Measurements from ENCODE around the gene CSNK1G2.

The CSNK1G2 gene

DNA sequence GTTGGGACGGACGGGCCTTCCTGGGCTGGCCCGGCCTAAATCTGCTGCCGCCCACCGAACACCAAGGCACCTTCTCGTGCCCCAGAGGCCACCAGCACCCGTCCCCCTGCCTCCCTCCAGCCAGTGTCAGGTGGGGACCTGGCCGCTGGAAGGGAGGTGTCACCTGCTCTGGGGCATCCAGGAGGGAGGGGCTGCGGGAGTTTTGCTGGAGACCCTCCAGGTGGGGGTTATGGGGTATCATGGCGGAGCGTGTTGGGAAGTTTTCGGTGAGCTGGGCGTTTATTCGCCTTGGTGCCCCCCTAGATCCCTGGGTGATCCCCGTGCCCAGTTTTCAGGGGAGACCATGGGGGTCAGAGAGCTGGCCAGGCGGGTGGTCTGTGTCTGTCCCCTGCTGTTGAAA, 9.7 kb downstream of the CSNK1G2 start:
- H3K4me3 ChIP-seq (ENCODE audit: low read depth in 1 of 5, low read length in 5 of 5), result no peak overlapping the region
- H3K36me3 ChIP-seq (ENCODE audit: control insufficient read depth in 5 of 5, insufficient read depth in 5 of 5, low read length in 5 of 5), result peaks cover 0 to 26% (median 4%) of the 10 kb centered on the region in 5 donors
- H3K4me1 ChIP-seq (ENCODE audit: control insufficient read depth in 5 of 5, insufficient read depth in 5 of 5, low read length in 5 of 5), result peaks cover 2 to 18% (median 5%) of the 10 kb centered on the region in 5 donors
- no peaks in the 10 kb centered on the region for H3K9me3 ChIP-seq (ENCODE audit: control insufficient read depth in 5 of 5, low read length in 5 of 5)
- no peak overlapping the region for H3K9ac ChIP-seq (ENCODE audit: low read length in 5 of 5)
- no peaks in the 10 kb centered on the region for H3K27me3 ChIP-seq (ENCODE audit: control insufficient read depth in 5 of 5, insufficient read depth in 4 of 5, low read length in 5 of 5)
- no peak overlapping the region for H3K27ac ChIP-seq (ENCODE audit: low read depth, low read length)

DNA sequence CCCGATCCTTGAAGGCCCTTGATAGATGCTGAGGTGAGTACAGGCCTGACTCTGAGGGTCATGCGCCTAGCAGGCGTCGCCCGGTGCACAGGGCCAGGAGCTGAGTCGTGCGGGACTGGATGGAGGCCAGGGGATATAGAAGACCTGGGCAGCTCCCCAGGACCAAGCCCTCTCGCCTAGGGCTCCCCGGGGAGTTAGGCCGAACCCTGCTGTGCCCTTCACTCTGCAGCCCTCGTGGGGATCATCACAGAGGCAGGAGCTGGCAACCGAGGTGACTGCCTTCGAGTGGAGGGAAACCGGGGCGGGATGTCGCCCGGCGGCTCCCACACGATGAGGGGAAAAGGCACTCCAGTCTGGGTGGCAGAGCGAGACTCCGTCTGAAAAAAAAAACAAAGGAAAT, 11.7 kb downstream of the CSNK1G2 start:
- H3K36me3 ChIP-seq (ENCODE audit: control insufficient read depth in 5 of 5, insufficient read depth in 5 of 5, low read length in 5 of 5), result peaks cover 0 to 23% (median 4%) of the 10 kb centered on the region in 5 donors
- H3K27ac ChIP-seq (ENCODE audit: low read depth, low read length), result no peak overlapping the region
- no peaks in the 10 kb centered on the region for H3K9me3 ChIP-seq (ENCODE audit: control insufficient read depth in 5 of 5, low read length in 5 of 5)
- no peak overlapping the region for H3K4me3 ChIP-seq (ENCODE audit: low read depth in 1 of 5, low read length in 5 of 5)
- no peaks in the 10 kb centered on the region for H3K27me3 ChIP-seq (ENCODE audit: control insufficient read depth in 5 of 5, insufficient read depth in 4 of 5, low read length in 5 of 5)
- H3K9ac ChIP-seq (ENCODE audit: low read length in 5 of 5), result no peak overlapping the region
- peaks cover 2 to 24% (median 14%) of the 10 kb centered on the region in 5 donors for H3K4me1 ChIP-seq (ENCODE audit: control insufficient read depth in 5 of 5, insufficient read depth in 5 of 5, low read length in 5 of 5)

DNA sequence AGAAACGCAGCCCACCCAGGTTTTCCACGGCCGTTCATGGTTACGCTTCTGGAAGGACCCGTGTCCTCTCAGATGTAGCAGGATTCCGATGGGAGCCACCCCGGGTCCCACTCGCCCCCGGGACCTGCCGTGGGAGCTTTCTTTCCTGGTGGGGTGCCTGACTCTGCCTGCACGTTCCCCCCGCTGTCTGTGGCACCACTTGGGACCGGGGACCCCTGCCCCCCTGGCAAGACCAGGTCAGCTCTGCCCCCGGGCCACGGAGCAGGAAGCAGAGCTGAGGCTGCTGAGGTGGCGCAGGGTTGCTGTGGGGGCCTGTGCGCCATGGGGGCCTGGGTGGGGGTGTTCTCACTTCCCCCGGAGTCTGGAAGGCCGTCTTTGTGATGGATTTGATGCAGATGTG, 12.1 kb downstream of the CSNK1G2 start:
- no peak overlapping the region for H3K9ac ChIP-seq (ENCODE audit: low read length in 5 of 5)
- peaks cover 2 to 22% (median 14%) of the 10 kb centered on the region in 5 donors for H3K4me1 ChIP-seq (ENCODE audit: control insufficient read depth in 5 of 5, insufficient read depth in 5 of 5, low read length in 5 of 5)
- H3K36me3 ChIP-seq (ENCODE audit: control insufficient read depth in 5 of 5, insufficient read depth in 5 of 5, low read length in 5 of 5), result peaks cover 0 to 23% (median 4%) of the 10 kb centered on the region in 5 donors
- H3K27me3 ChIP-seq (ENCODE audit: control insufficient read depth in 5 of 5, insufficient read depth in 4 of 5, low read length in 5 of 5), result no peaks in the 10 kb centered on the region
- no peaks in the 10 kb centered on the region for H3K9me3 ChIP-seq (ENCODE audit: control insufficient read depth in 5 of 5, low read length in 5 of 5)
- no peak overlapping the region for H3K27ac ChIP-seq (ENCODE audit: low read depth, low read length)
- H3K4me3 ChIP-seq (ENCODE audit: low read depth in 1 of 5, low read length in 5 of 5), result no peak overlapping the region

DNA sequence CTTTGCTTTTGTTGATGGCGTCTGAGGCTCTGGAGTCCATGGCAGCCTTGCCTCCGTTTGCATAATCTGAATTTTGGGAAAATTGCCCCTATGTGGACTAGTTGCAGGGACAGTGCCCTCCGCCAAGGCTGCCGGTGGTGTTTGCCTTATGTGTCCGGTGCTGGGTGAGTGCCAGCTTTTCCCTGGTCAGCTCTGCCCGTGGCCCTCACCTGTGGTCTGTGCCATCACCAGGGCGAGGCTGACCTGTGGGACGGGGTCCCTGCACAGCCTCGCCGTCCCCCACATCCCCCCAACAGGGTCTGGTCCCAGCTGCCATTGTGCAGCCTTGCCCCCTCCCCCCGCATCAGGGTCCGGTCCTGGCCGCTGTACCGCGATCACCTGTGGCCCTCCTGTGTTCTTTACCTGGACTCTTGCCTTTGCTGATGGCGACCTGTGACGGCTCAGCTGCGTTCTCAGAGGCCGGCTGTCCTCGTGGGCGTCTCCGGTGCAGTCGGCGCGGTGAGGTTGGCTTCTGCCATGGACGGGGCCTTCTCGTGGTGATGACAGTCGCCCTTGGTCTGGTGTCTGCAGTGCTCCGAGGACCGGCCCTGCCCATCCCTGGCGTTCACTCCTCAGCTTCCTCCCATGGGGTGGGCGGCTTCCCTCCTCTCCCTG, 12.6 kb downstream of the CSNK1G2 start:
- Histone ChIP-seq H3K27me3 (ENCODE audit: control insufficient read depth in 5 of 5, insufficient read depth in 4 of 5, low read length in 5 of 5) (no peaks in the 10 kb centered on the region), H3K4me1 (ENCODE audit: control insufficient read depth in 5 of 5, insufficient read depth in 5 of 5, low read length in 5 of 5) (peaks cover 2 to 22% (median 14%) of the 10 kb centered on the region in 5 donors), H3K36me3 (ENCODE audit: control insufficient read depth in 5 of 5, insufficient read depth in 5 of 5, low read length in 5 of 5) (peaks cover 0 to 23% (median 4%) of the 10 kb centered on the region in 5 donors), H3K9me3 (ENCODE audit: control insufficient read depth in 5 of 5, low read length in 5 of 5) (no peaks in the 10 kb centered on the region), H3K9ac (ENCODE audit: low read length in 5 of 5) (no peak overlapping the region), H3K4me3 (ENCODE audit: low read depth in 1 of 5, low read length in 5 of 5) (no peak overlapping the region), H3K27ac (ENCODE audit: low read depth, low read length) (no peak overlapping the region)

DNA sequence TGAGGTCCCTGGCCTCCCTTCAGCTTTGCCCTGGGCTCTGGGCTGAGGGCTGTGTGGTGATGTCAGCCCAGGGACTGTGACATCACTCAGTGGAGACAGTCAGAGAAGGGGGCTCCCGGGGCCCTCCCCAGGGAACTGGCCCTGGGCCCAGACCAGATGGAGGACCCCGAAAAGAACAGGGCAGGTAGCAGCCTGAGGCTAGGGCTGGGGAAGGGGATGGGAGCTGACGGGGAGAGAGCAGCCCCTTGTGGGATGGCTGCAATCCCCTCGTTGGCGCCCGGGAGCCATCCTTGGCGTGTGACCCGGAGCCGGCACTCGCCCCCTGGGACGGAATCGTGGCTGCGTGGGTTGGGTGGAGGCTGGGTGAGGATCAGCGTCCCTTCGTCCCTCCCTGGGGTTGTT, 13.6 kb downstream of the CSNK1G2 start:
- Histone ChIP-seq H3K9ac (ENCODE audit: low read length in 5 of 5) (no peak overlapping the region), H3K27ac (ENCODE audit: low read depth, low read length) (no peak overlapping the region)

DNA sequence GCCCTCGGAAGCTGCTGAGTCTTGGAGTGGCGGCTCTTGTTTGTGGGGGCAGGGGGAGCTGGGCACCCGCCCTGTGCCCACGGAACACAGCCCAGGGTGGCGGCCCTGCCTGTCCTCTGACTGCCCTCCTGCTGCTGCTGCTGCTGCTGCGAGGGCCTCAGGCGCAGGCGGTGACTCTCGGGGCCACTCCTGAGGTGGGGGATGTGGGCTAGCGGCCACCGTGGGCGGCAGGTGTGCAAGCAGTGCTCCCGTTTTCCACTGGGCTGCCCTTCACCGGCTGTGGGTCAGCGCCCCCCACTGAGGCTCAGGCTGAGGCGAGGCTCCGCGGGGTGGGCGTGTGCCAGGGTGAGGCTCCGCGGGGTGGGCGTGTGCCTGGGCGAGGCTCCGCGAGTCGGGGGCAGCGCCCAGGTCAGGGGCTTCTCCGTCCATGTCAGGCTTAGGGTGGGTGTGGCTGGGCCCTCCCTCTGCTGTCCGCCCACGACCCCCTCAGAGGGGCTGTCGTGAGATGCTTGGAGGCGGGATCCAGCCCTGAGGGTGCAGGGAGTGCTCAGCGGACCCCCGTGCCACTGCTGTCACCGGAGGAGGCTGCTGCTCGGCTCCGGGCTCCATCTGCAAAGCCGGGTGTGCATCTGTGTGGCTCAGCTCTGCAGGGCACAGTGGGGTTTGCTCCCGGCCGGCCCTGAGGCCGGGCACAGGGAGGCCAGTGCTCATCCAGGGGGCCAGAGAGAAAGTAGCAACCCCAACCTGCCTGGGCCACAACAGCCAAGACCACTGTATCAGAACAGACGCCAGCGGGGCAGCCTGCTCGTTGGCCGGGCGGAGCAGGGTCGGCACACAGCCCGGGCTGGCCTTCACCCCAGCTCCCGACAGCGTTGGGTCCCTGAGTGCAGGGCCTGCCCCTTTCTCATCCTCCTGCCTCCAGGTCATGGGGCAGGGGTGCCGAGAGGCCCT, 14.5 kb downstream of the CSNK1G2 start:
- Histone ChIP-seq H3K27ac (ENCODE audit: low read depth, low read length) (no peak overlapping the region), H3K4me3 (ENCODE audit: low read depth in 1 of 5, low read length in 5 of 5) (no peak overlapping the region), H3K9ac (ENCODE audit: low read length in 5 of 5) (no peak overlapping the region), H3K27me3 (ENCODE audit: control insufficient read depth in 5 of 5, insufficient read depth in 4 of 5, low read length in 5 of 5) (no peaks in the 10 kb centered on the region), H3K4me1 (ENCODE audit: control insufficient read depth in 5 of 5, insufficient read depth in 5 of 5, low read length in 5 of 5) (peaks cover 0 to 22% (median 14%) of the 10 kb centered on the region in 5 donors), H3K36me3 (ENCODE audit: control insufficient read depth in 5 of 5, insufficient read depth in 5 of 5, low read length in 5 of 5) (peaks cover 0 to 23% (median 0%) of the 10 kb centered on the region in 5 donors), H3K9me3 (ENCODE audit: control insufficient read depth in 5 of 5, low read length in 5 of 5) (no peaks in the 10 kb centered on the region)

More for the DNA sequence above, 13.6 kb downstream of the CSNK1G2 start:
- Histone ChIP-seq H3K4me3 (ENCODE audit: low read depth in 1 of 5, low read length in 5 of 5) (no peak overlapping the region), H3K4me1 (ENCODE audit: control insufficient read depth in 5 of 5, insufficient read depth in 5 of 5, low read length in 5 of 5) (peaks cover 0 to 22% (median 14%) of the 10 kb centered on the region in 5 donors), H3K36me3 (ENCODE audit: control insufficient read depth in 5 of 5, insufficient read depth in 5 of 5, low read length in 5 of 5) (peaks cover 0 to 23% (median 3%) of the 10 kb centered on the region in 5 donors), H3K27me3 (ENCODE audit: control insufficient read depth in 5 of 5, insufficient read depth in 4 of 5, low read length in 5 of 5) (no peaks in the 10 kb centered on the region), H3K9me3 (ENCODE audit: control insufficient read depth in 5 of 5, low read length in 5 of 5) (no peaks in the 10 kb centered on the region)

DNA sequence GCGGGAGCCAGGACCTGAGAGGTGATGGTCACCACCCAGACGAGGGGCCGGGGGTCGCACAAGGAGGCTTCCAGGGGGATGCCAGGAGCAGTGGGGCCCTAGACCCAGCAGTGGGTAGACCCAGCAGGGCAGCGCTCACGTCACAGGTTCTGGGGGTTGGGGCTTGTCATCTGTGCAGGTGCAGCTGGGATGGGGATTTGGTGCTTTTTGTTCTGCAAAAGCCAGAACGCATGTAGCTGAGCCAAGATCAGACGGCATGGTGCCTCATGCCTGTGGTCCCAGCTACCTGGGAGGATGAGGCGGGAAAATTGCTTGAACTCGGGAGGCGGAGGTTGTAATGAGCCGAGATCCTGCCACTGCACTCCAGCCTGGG, 15.1 kb downstream of the CSNK1G2 start:
- H3K27me3 ChIP-seq (ENCODE audit: control insufficient read depth in 5 of 5, insufficient read depth in 4 of 5, low read length in 5 of 5), result no peaks in the 10 kb centered on the region
- H3K4me1 ChIP-seq (ENCODE audit: control insufficient read depth in 5 of 5, insufficient read depth in 5 of 5, low read length in 5 of 5), result peaks cover 0 to 22% (median 14%) of the 10 kb centered on the region in 5 donors
- H3K27ac ChIP-seq (ENCODE audit: low read depth, low read length), result no peak overlapping the region
- peaks cover 0 to 26% (median 2%) of the 10 kb centered on the region in 5 donors for H3K36me3 ChIP-seq (ENCODE audit: control insufficient read depth in 5 of 5, insufficient read depth in 5 of 5, low read length in 5 of 5)
- no peak overlapping the region for H3K9ac ChIP-seq (ENCODE audit: low read length in 5 of 5)
- no peak overlapping the region for H3K4me3 ChIP-seq (ENCODE audit: low read depth in 1 of 5, low read length in 5 of 5)
- H3K9me3 ChIP-seq (ENCODE audit: control insufficient read depth in 5 of 5, low read length in 5 of 5), result no peaks in the 10 kb centered on the region

DNA sequence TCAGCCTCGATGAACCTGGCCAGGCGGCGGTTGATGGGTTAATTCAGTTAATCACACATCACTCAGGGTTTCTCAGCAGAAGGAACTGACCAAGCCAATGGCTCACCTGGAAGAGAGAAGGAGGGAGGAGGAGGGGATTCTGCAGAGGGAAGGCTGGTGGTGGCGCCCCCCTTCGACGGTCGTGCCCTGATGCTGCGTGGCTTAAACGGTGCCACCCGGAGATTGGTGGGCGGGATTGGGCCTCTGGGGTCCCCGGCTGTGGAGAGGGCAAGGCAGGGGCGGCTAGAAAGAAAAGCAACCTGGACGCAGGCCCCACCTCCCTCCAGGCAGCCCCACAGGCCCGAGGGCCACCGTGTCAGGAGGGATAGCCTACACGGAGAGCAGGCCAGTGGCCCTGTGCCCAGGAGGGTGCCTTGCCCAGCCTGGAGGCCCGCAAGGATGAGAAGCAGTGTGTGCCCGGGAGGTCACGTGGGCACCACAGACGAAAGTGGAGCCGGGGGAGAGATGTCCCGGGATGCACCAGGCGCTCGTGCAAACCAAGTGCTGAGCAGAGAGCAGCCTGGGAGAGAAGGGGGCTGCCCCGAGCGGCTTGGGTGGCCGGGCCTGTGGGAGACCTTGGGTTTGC, 16.0 kb downstream of the CSNK1G2 start:
- Histone ChIP-seq H3K9ac (ENCODE audit: low read length in 5 of 5) (no peak overlapping the region), H3K9me3 (ENCODE audit: control insufficient read depth in 5 of 5, low read length in 5 of 5) (no peaks in the 10 kb centered on the region), H3K27me3 (ENCODE audit: control insufficient read depth in 5 of 5, insufficient read depth in 4 of 5, low read length in 5 of 5) (no peaks in the 10 kb centered on the region), H3K27ac (ENCODE audit: low read depth, low read length) (no peak overlapping the region), H3K4me1 (ENCODE audit: control insufficient read depth in 5 of 5, insufficient read depth in 5 of 5, low read length in 5 of 5) (peaks cover 0 to 22% (median 14%) of the 10 kb centered on the region in 5 donors), H3K36me3 (ENCODE audit: control insufficient read depth in 5 of 5, insufficient read depth in 5 of 5, low read length in 5 of 5) (peaks cover 0 to 25% (median 3%) of the 10 kb centered on the region in 5 donors), H3K4me3 (ENCODE audit: low read depth in 1 of 5, low read length in 5 of 5) (no peak overlapping the region)

DNA sequence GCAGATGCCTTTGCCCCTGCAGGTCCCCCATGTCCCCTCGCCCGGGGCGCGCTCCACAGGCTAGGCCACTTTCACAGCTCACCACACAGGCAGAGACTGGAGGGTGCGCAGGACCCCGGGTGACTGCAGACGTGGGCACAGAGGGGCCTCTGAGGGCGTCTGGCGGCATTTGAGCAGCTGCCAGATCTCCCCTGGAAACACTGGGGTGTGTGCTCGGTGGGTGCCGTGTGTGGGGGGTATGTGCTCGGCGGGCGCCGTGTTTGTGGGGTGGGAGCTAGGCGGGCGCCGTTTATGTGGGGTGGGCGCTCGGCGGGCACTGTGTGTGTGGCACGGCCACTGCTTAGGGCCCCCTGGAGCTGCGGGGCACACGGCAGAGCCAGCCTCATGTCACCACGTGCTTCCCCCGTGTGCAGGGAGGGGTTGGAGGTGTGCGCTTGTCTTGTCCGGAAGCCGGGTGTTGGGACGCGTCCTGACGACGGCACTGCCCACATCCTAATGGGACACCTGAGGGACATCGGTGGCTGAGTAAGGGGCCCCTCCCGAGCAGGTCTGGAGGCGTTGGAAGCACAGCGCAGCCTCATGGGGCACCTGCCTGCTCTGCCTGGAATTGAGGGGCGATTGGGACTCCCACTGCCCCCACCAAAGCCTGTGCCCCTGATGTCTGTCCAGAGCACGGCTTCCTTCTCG, 16.7 kb downstream of the CSNK1G2 start:
- Histone ChIP-seq H3K9me3 (ENCODE audit: control insufficient read depth in 5 of 5, low read length in 5 of 5) (no peaks in the 10 kb centered on the region), H3K9ac (ENCODE audit: low read length in 5 of 5) (no peak overlapping the region), H3K27me3 (ENCODE audit: control insufficient read depth in 5 of 5, insufficient read depth in 4 of 5, low read length in 5 of 5) (no peaks in the 10 kb centered on the region), H3K4me1 (ENCODE audit: control insufficient read depth in 5 of 5, insufficient read depth in 5 of 5, low read length in 5 of 5) (peaks cover 0 to 22% (median 14%) of the 10 kb centered on the region in 5 donors), H3K36me3 (ENCODE audit: control insufficient read depth in 5 of 5, insufficient read depth in 5 of 5, low read length in 5 of 5) (peaks cover 0 to 23% (median 6%) of the 10 kb centered on the region in 5 donors), H3K27ac (ENCODE audit: low read depth, low read length) (no peak overlapping the region), H3K4me3 (ENCODE audit: low read depth in 1 of 5, low read length in 5 of 5) (no peak overlapping the region)

All from subcutaneous abdominal adipose tissue (tissue), 5 donors.